BLaER1 treated with 17β-estradiol and CSF1 and Interleukin-3, amounts not matched to agents 10 nM and 100 nM (cell line): Measurements from ENCODE around the gene PDE4A.

Source experiments
- H3K27ac ChIP-seq, 11 experiments: shearing (Covaris generic); formaldehyde crosslinking; 2 replicates each; pipeline ENCODE4 v1.8.1; 2022
- H3K27me3 ChIP-seq, 11 experiments: shearing (Covaris generic); formaldehyde crosslinking; 2 replicates each; pipeline ENCODE4 v1.8.1; 2022
- H3K36me3 ChIP-seq, 11 experiments: shearing (Covaris generic); formaldehyde crosslinking; 2 replicates each; pipeline ENCODE4 v1.8.1; 2022
- H3K4me1 ChIP-seq, 10 experiments: shearing (Covaris generic); formaldehyde crosslinking; 2 replicates each; pipeline ENCODE4 v1.8.1; 2022
- H3K4me2 ChIP-seq, 11 experiments: shearing (Covaris generic); formaldehyde crosslinking; 2 replicates each; pipeline ENCODE4 v1.8.1; 2022
- H3K4me3 ChIP-seq, 10 experiments: shearing (Covaris generic); formaldehyde crosslinking; 2 replicates each; pipeline ENCODE4 v1.8.1; 2022
- H3K9ac ChIP-seq, 11 experiments: shearing (Covaris generic); formaldehyde crosslinking; 2 replicates each; pipeline ENCODE4 v1.8.1; 2022
- H3K9me3 ChIP-seq, 11 experiments: shearing (Covaris generic); formaldehyde crosslinking; replicated peaks in 1 of 11; 2 replicates each; pipeline ENCODE4 v1.8.1; 2022
- H4K20me1 ChIP-seq, 11 experiments: shearing (Covaris generic); formaldehyde crosslinking; 2 replicates each; pipeline ENCODE4 v1.8.1; 2022
- Cebpa-rat ChIP-seq, 11 experiments: shearing (Covaris generic); IDR thresholded peaks; 2 replicates each; pipeline ENCODE4 v1.8.1; 2022

The PDE4A gene

DNA sequence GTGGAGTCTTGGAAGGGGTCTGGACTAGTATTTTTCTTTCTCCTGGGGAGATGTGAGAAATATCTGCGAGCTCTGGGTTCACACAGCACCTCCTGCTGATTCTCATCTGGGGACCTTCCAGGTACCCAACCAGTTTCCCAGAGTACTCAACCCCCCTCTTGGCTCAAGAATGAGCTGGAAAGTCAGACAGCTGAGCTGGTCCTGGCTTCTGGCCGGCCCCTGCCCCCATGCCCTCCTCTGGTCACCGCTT is 2.2 kb upstream of the PDE4A start:
- H3K27me3 ChIP-seq: peaks cover 0 to 12% (median 0%) of the 10 kb centered on the region in 11 experiments; a peak in 3 of 22 replicates
- no peak for TF ChIP-seq Cebpa-rat (IDR thresholded peaks at IDR 0.05)
- peak overlapping the region; percentile 77 to 93 (median 85); a peak in 20 of 22 replicates for H3K9ac ChIP-seq
- peak overlapping the region; percentile 94 to 100 (median 97) for H3K4me2 ChIP-seq
- H4K20me1 ChIP-seq: peaks cover 0 to 31% (median 18%) of the 10 kb centered on the region in 11 experiments; a peak in 13 of 22 replicates
- H3K4me3 ChIP-seq: peak overlapping the region; percentile 79 to 90 (median 84); a peak in 19 of 20 replicates
- H3K27ac ChIP-seq: peak overlapping the region in 8 of 11 experiments; percentile 77 to 90 (median 86); a peak in 14 of 22 replicates
- peaks cover 0 to 10% (median 7%) of the 10 kb centered on the region in 11 experiments; a peak in 13 of 22 replicates for H3K9me3 ChIP-seq
- peaks cover 54 to 77% (median 70%) of the 10 kb centered on the region in 10 experiments for H3K4me1 ChIP-seq
- no peaks in the 10 kb centered on the region; a peak in 1 of 22 replicates for H3K36me3 ChIP-seq

DNA sequence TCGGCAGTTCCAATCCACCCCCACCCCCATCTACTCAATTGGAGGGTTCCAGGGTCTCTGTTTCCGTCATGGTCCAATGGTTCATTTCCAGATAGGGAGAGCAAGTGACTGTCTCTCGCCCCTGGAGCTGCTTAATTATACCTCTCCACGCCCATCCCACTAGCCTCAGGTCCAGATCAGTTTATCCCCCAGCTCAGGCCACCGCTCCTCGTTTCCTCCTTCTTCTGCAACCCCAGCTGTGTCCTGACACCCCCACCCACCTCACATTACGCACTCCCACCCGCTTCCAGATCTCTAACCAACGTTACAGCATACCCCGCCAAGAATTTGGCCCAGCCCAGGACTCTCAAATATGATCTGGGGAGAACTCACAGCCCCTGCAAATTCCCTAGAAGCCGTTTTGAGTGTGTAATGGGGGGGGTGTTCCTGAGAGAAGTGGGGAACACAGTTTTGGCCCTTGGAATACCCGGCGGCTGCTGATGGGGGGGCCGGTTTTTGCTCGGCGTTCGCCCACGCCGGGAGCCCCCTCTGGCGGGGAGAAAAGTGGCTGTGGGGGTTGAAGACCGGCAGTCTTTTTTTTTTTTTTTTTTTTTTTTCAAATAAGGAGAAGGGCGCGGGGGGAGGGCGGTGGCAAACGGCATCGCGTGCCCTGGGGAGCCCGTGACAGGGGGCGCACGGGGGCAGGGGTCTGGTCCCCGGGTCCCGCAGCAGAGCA is 1.7 kb upstream of the PDE4A start:
- Histone ChIP-seq H3K36me3 (no peaks in the 10 kb centered on the region; a peak in 1 of 22 replicates), H4K20me1 (peaks cover 0 to 36% (median 19%) of the 10 kb centered on the region in 11 experiments; a peak in 13 of 22 replicates), H3K4me2 (peak overlapping the region; percentile 94 to 100 (median 97)), H3K4me3 (peak overlapping the region; percentile 79 to 90 (median 84)), H3K4me1 (peaks cover 54 to 77% (median 70%) of the 10 kb centered on the region in 10 experiments), H3K27ac (peak overlapping the region in 10 of 11 experiments; percentile 67 to 90 (median 86); a peak in 20 of 22 replicates), H3K9ac (peak overlapping the region; percentile 77 to 93 (median 85); a peak in 21 of 22 replicates), H3K27me3 (peaks cover 0 to 12% (median 0%) of the 10 kb centered on the region in 11 experiments; a peak in 3 of 22 replicates), H3K9me3 (peaks cover 0 to 10% (median 7%) of the 10 kb centered on the region in 11 experiments; a peak in 13 of 22 replicates)
- no peak for TF ChIP-seq Cebpa-rat (IDR thresholded peaks at IDR 0.05)

DNA sequence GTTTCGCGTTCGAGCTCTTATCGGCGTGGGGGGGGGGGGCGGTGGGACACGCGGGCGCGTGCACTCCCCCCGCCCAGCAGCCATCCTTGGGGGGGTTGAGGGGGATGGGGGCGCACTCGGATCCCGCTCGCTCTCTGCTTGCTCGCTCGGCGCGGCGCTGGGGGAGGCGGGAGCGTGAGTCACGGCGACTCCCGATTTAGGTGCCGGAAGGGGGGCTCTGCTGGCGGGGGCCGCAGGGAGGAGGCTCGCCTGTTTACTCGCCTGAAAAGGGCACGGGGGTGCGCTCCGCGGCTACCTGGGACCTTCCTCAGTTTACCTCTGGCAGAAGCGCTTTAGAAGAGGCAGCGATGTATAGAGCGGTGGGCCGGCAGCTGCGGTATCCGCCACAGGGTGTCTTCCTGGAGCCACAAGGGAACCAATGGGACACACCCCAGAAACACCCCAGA is 1.1 kb upstream of the PDE4A start:
- peaks cover 0 to 41% (median 22%) of the 10 kb centered on the region in 11 experiments; a peak in 13 of 22 replicates for H4K20me1 ChIP-seq
- peak overlapping the region; percentile 94 to 100 (median 97) for H3K4me2 ChIP-seq
- peaks cover 0 to 8% (median 6%) of the 10 kb centered on the region in 11 experiments; a peak in 13 of 22 replicates for H3K9me3 ChIP-seq
- no peaks in the 10 kb centered on the region; a peak in 1 of 22 replicates for H3K36me3 ChIP-seq
- peaks cover 60 to 77% (median 71%) of the 10 kb centered on the region in 10 experiments for H3K4me1 ChIP-seq
- peak overlapping the region in 10 of 11 experiments; percentile 67 to 90 (median 86); a peak in 21 of 22 replicates for H3K27ac ChIP-seq
- no peak for TF ChIP-seq Cebpa-rat (IDR thresholded peaks at IDR 0.05)
- H3K4me3 ChIP-seq: peak overlapping the region; percentile 79 to 90 (median 84)
- H3K9ac ChIP-seq: peak overlapping the region; percentile 77 to 93 (median 85)
- peaks cover 0 to 12% (median 0%) of the 10 kb centered on the region in 11 experiments; a peak in 3 of 22 replicates for H3K27me3 ChIP-seq

DNA sequence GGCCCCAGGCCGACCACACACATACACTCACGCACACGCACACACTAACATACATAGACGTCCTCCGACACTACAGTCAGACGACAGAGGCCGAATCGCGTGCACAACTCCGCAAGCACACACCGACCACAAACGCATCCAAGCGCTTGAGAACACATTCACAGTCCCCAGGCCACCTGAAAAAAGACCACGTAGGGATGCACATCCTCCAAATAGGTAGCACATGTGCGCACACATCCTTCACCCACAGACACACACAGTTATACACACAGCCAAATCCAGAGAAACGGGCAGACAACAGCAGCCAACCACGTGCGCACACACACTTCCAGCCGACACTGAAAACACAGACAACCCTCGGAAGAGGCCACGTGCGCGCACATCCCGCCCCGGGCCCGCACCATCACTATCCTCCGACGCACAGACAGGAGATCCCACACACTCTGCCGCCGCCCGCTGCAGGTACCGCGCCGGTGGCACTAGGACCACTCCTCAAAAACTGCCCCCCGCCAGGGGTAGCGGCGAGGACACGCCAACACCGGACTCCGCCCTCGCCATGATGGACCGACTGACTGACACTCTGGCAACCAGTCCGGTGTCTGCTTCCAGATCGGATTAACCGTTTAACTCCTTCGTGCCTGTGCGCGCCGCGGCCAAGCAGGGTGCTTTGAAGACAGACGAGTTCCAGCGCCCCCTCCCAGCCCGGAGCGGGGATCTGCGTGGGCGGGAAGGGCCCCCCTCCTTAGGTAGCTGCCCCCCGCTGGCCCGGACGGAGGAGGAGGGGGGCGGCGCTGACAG is 493 bp upstream of the PDE4A start:
- Histone ChIP-seq H3K9ac (peak overlapping the region; percentile 77 to 93 (median 85)), H3K27me3 (peaks cover 0 to 12% (median 0%) of the 10 kb centered on the region in 11 experiments; a peak in 3 of 22 replicates), H3K9me3 (peaks cover 0 to 2% (median under 1%) of the 10 kb centered on the region in 11 experiments; a peak in 6 of 22 replicates), H4K20me1 (peaks cover 0 to 46% (median 22%) of the 10 kb centered on the region in 11 experiments; a peak in 13 of 22 replicates), H3K27ac (peak overlapping the region in 10 of 11 experiments; percentile 67 to 90 (median 86); a peak in 20 of 22 replicates), H3K36me3 (no peaks in the 10 kb centered on the region; a peak in 1 of 22 replicates), H3K4me2 (peak overlapping the region; percentile 94 to 100 (median 97)), H3K4me3 (peak overlapping the region; percentile 79 to 90 (median 84)), H3K4me1 (peaks cover 66 to 80% (median 73%) of the 10 kb centered on the region in 10 experiments)
- TF ChIP-seq Cebpa-rat (IDR thresholded peaks at IDR 0.05): no peak

DNA sequence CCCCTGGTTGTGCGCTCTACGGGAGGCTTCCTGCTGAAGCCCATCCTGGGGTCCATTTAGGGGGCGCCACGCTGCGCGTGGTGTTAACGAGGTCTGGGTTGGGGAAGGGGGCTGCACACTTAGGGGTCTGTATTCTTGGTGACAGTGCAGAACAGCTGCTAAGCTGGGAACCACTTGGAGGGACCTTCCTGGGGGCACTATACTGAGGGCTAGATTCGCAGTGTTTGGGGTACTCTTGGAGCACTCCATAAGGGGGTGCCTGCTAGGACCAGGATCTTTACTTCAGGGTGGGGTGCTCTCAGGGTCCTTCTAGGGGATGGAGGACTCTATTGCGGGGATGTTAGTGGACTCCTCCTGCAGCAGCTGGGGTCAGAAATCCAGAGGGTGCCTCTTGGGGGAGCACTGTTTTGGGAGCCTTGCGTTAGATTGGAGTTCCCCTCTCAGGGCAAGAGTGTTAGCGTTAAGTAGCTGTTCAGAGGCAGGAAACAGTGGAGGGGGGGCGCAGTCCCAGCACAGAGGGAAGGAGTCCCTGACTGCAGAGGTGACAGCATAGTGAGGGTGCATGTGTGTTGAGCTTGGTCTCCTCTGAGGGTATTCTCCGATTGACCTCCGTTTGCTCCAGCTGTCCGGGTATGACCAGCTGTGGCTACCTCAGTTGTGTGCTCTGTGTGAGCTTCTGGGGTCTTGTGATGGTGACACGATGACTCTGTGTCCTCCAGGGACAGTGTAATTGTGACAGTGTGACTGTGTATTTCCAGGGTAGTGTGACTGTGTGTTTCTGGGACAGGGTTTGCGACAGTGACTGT is 1.1 kb downstream of the PDE4A start:
- TF ChIP-seq Cebpa-rat (IDR thresholded peaks at IDR 0.05): no peak
- Histone ChIP-seq H3K4me1 (peaks cover 72 to 82% (median 75%) of the 10 kb centered on the region in 10 experiments), H3K9ac (peak overlapping the region; percentile 77 to 93 (median 85)), H3K4me3 (peak overlapping the region; percentile 79 to 90 (median 84)), H3K36me3 (no peaks in the 10 kb centered on the region), H3K27me3 (peaks cover 0 to 12% (median 0%) of the 10 kb centered on the region in 11 experiments; a peak in 3 of 22 replicates), H3K9me3 (no peaks in the 10 kb centered on the region), H3K27ac (peak overlapping the region; percentile 13 to 90 (median 86); a peak in 20 of 22 replicates), H3K4me2 (peak overlapping the region; percentile 90 to 100 (median 98)), H4K20me1 (peaks cover 0 to 60% (median 22%) of the 10 kb centered on the region in 11 experiments; a peak in 13 of 22 replicates)

DNA sequence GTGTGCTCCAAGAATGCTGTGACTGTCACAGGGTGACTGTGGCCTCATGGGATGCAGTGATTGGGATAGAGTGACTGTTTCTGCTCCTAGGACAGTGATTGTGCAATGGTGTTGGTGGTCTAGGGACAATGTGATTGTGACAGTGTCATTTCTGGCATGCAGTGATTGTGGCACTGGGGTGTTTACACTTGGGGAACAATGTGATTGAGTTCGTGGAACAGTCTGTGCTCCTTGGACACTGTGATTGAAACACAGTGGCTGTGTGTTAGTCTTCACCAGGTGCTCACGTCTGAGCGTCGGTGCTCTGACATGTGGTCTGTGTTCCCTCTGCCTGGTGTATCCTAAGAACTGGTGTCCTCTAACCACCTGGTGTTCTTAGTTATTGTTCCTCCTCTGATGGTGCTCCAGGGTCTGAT is 1.7 kb downstream of the PDE4A start:
- Histone ChIP-seq H3K27me3 (peaks cover 0 to 12% (median 0%) of the 10 kb centered on the region in 11 experiments; a peak in 3 of 22 replicates), H3K36me3 (no peaks in the 10 kb centered on the region), H3K9ac (peak overlapping the region; percentile 77 to 93 (median 85); a peak in 20 of 22 replicates), H3K9me3 (no peaks in the 10 kb centered on the region), H4K20me1 (peaks cover 0 to 65% (median 22%) of the 10 kb centered on the region in 11 experiments; a peak in 13 of 22 replicates), H3K4me3 (peak overlapping the region; percentile 79 to 90 (median 84)), H3K27ac (peak overlapping the region in 9 of 11 experiments; percentile 17 to 90 (median 86); a peak in 13 of 22 replicates), H3K4me1 (peaks cover 76 to 86% (median 80%) of the 10 kb centered on the region in 10 experiments), H3K4me2 (peak overlapping the region; percentile 90 to 100 (median 98))
- TF ChIP-seq Cebpa-rat (IDR thresholded peaks at IDR 0.05): peak in 9 of 11 experiments; percentile 38 to 92 (median 69); a peak in 15 of 22 replicates

DNA sequence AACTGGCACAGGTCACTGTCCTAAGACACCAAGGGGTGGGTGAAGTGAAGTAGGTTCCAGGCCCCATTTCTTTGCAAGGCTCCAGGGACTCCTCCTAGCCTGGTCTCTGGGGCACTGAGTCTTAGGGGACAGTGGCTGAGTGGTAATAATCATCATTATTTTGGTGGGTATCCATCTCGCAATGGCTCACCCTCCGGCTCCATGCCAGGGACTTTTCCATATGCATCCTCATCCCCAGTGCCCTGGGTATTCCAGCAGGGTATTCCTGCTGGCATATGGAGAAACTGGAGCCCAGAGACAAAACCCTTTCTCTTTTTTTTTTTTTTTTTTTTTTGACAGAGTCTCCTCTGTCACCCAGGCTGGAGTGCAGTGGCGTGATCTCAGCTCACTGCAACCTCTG is 2.5 kb downstream of the PDE4A start:
- peaks cover 76 to 86% (median 80%) of the 10 kb centered on the region in 10 experiments for H3K4me1 ChIP-seq

More for the DNA sequence above, 2.5 kb downstream of the PDE4A start:
- H3K9ac ChIP-seq: peak overlapping the region in 2 of 11 experiments; percentile 86 to 90; a peak in 1 of 22 replicates
- no peak overlapping the region for H3K4me3 ChIP-seq
- H4K20me1 ChIP-seq: peaks cover 0 to 64% (median 18%) of the 10 kb centered on the region in 11 experiments; a peak in 13 of 22 replicates
- H3K27ac ChIP-seq: peak overlapping the region in 2 of 11 experiments; percentile 6 to 88; a peak in 4 of 22 replicates
- peaks cover 0 to 6% (median 0%) of the 10 kb centered on the region in 11 experiments; a peak in 2 of 22 replicates for H3K27me3 ChIP-seq
- TF ChIP-seq Cebpa-rat (IDR thresholded peaks at IDR 0.05): no peak
- peak overlapping the region; percentile 90 to 100 (median 98) for H3K4me2 ChIP-seq
- H3K36me3 ChIP-seq: no peaks in the 10 kb centered on the region
- H3K9me3 ChIP-seq: no peaks in the 10 kb centered on the region
